Prostate gland (tissue), 2 donors: Measurements from ENCODE around the gene APOA1. TPM values are rescaled to one million over a fixed set of nuclear protein-coding genes. Genes with fewer than 3 reads are reported as not detected.

Experiments
- DNase-seq: peaks from one replicate; pipeline ENCODE4 v3.0.0-alpha.2; 2019; ENCODE audit warnings: low spot score
- H3K27ac ChIP-seq, 2 donors: fragments of 200-600 bp; sonication (generic); 2 replicates each; pipeline ENCODE4 v1.5.1; 2017 to 2019
- H3K27me3 ChIP-seq: fragments of 200-600 bp; sonication (generic); replicated peaks from 2 replicates; pipeline ENCODE4 v1.5.1; 2019; ENCODE audit not compliant: insufficient read depth
- H3K36me3 ChIP-seq, 2 donors: fragments of 200-600 bp; sonication (generic); 1 replicate in 1 of 2; 2 replicates in 1 of 2; pipeline versions ENCODE4 v1.5.1 to v1.8.1; 2017 to 2019
- H3K4me1 ChIP-seq: fragments of 200-600 bp; sonication (generic); replicated peaks from 2 replicates; pipeline ENCODE4 v1.5.1; 2019
- H3K4me3 ChIP-seq, 2 donors: fragments of 200-600 bp; sonication (generic); 2 replicates each; pipeline ENCODE4 v1.5.1; 2017 to 2019
- H3K9me3 ChIP-seq: fragments of 200-600 bp; sonication (generic); 2 replicates; pipeline ENCODE4 v1.5.1; 2017
- POLR2A ChIP-seq: fragments of 450-650 bp; IDR thresholded peaks from one replicate; pipeline ENCODE4 v1.6.1; 2016; ENCODE audit warnings: antibody characterized with exemption, mild to moderate bottlenecking
- POLR2AphosphoS5 ChIP-seq: sonication (generic); formaldehyde crosslinking; IDR thresholded peaks from one replicate; pipeline ENCODE4 v1.6.1; 2017; ENCODE audit warnings: antibody characterized with exemption
- WGBS: methylation state at CpG from one replicate; pipeline ENCODE4 v1.1.5; 2018; 5-methylcytosine and 5-hydroxymethylcytosine counted together
- intact Hi-C: fragments of 100-400 bp; cut with DNase I; formaldehyde crosslinking; loops from one replicate; pipeline ENCODE4 v1.14.2; 2022
- total RNA-seq, 2 donors: library from RNA; depleted of rRNA; stranded (reverse); fragments of >200 nt; gene quantifications; one replicate each; pipeline ENCODE4 v1.1.0, GENCODE V29; 2016
- TF ChIP-seq, protein P1 (sequence below), 4 experiments: fragments of 200-600 bp in 2 of 4; fragments of 450-650 bp in 2 of 4; sonication (generic) in 2 of 4; IDR thresholded peaks; 1 replicate in 3 of 4; 2 replicates in 1 of 4; pipeline ENCODE4 v1.5.1; 2016 to 2019; ENCODE audit warnings: antibody characterized with exemption in 4 of 4, mild to moderate bottlenecking in 2 of 4, moderate library complexity in 2 of 4

APOA1 gene
- total RNA-seq, 2 donors from 2014 or later, result 2,058 TPM; not detected in 1

DNA sequence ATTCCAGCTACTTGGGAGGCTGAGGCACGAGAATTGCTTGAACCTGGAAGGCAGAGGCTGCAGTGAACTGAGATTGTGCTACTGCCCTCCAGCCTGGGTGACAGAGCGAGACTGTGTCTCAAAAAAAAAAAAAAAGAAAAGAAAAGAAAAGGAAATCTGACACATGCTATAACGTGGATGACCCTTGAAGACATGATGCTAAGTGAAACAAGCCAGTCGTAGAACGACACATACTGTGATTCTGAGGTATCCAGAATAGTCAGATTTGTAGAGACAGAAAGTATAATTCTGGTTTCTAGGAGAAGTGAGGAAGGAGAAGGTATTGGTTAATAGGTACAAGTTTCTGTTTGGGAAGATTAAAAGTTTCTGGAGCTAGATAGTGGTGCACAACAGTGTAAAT, 39.1 kb downstream of the APOA1 start:
- no peak overlapping the region for H3K4me3 ChIP-seq
- no peaks in the 10 kb centered on the region for H3K9me3 ChIP-seq
- H3K36me3 ChIP-seq, result no peaks in the 10 kb centered on the region
- H3K27me3 ChIP-seq, result no peaks in the 10 kb centered on the region
- DNase-seq, result no peak
- TF ChIP-seq POLR2AphosphoS5 (no peak), POLR2A (no peak)
- TF ChIP-seq, protein P1, sequence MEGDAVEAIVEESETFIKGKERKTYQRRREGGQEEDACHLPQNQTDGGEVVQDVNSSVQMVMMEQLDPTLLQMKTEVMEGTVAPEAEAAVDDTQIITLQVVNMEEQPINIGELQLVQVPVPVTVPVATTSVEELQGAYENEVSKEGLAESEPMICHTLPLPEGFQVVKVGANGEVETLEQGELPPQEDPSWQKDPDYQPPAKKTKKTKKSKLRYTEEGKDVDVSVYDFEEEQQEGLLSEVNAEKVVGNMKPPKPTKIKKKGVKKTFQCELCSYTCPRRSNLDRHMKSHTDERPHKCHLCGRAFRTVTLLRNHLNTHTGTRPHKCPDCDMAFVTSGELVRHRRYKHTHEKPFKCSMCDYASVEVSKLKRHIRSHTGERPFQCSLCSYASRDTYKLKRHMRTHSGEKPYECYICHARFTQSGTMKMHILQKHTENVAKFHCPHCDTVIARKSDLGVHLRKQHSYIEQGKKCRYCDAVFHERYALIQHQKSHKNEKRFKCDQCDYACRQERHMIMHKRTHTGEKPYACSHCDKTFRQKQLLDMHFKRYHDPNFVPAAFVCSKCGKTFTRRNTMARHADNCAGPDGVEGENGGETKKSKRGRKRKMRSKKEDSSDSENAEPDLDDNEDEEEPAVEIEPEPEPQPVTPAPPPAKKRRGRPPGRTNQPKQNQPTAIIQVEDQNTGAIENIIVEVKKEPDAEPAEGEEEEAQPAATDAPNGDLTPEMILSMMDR (IDR thresholded peaks at IDR 0.05), result no peak
- no peak overlapping the region for H3K27ac ChIP-seq
- WGBS, result 91% methylated on average over 5 of the region's 5 CpGs
- intact Hi-C loops, result loop anchor here (10.0 kb wide), 1 partner anchor 76 kb away; no protein-coding TSS in a partner anchor
- H3K4me1 ChIP-seq, result no peaks in the 10 kb centered on the region

DNA sequence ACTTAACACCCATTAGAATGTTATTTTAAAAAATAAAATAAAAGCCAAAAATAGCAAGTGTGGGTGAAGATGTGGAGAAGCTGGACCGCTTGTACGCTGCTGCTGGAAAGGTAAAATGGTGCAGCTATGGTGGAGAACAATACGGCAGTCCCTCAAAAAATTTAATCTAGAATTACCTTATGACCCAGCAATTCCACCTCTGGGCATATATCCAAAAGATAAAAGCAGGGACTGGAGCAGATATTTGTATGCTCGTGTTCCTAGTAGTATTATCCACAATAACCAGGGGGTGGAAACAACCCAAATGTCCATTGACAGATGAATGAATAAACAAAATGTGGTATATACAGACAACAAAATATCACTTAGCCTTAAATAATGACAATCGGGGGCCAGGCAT, 39.6 kb downstream of the APOA1 start:
- Histone ChIP-seq H3K4me1 (no peaks in the 10 kb centered on the region), H3K4me3 (no peak overlapping the region), H3K36me3 (no peaks in the 10 kb centered on the region), H3K27me3 (no peaks in the 10 kb centered on the region), H3K27ac (no peak overlapping the region), H3K9me3 (no peaks in the 10 kb centered on the region)
- DNase-seq, result no peak
- 82% methylated on average over 5 of the region's 5 CpGs for WGBS
- intact Hi-C loops, result loop anchor here (10.0 kb wide), 1 partner anchor 77 kb away; no protein-coding TSS in a partner anchor
- TF ChIP-seq POLR2AphosphoS5, result no peak
- TF ChIP-seq, protein P1 (IDR thresholded peaks at IDR 0.05), result no peak
- TF ChIP-seq POLR2A, result no peak

DNA sequence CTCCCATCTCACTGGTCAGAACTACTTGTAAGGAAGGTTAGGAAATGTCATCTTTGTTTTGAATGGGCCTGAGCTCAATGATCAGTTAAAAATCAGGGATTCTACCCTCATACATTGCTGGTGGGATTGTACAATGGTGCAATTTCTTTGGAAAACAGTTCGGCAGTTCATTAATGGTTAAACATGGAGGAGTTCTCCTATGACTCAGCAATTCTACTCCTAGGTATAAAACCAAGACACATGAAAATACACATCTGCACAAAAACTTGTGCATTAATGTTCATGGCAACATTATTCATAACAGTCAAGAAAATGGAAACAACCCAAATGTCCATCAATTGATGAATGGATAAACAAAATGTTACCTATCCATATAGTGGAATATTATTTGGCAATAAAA, 40.9 kb downstream of the APOA1 start:
- Histone ChIP-seq H3K4me3 (no peak overlapping the region), H3K36me3 (no peaks in the 10 kb centered on the region), H3K4me1 (no peaks in the 10 kb centered on the region), H3K27ac (no peak overlapping the region), H3K9me3 (no peaks in the 10 kb centered on the region), H3K27me3 (no peaks in the 10 kb centered on the region)
- intact Hi-C loops, result loop anchor here (10.0 kb wide), 1 partner anchor 78 kb away; no protein-coding TSS in a partner anchor
- TF ChIP-seq, protein P1 (IDR thresholded peaks at IDR 0.05), result no peak
- no peak for TF ChIP-seq POLR2AphosphoS5
- TF ChIP-seq POLR2A, result no peak
- whole genome bisulfite sequencing, result 82% methylated on average over 1 of the region's 1 CpG
- no peak for DNase-seq

DNA sequence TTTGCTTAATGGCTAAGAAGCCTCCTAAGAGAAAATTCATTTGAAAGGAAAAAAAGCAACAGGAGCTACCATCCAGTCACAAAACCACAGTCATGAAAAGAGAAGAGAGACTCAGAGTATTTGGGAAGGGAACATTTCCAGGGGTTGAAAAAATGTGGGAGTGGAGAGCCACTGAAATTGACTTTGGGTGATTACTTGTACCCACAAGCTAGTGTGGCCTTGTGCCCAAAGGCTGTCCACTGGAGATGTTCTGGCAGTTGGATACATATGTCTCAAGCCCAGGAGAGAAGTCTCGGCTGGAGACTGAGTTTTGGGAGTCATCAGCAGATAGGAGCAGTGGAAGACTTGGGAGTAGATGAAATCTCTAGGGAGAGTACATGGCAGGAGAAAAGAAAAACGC, 42.6 kb downstream of the APOA1 start:
- TF ChIP-seq, protein P1 (IDR thresholded peaks at IDR 0.05), result no peak
- TF ChIP-seq POLR2A (no peak), POLR2AphosphoS5 (no peak)
- 85% methylated on average over 2 of the region's 2 CpGs for WGBS

GRCh38 chr11:116793772-116794097, 43.7 kb downstream of the APOA1 start:
- no peak for DNase-seq
- TF ChIP-seq POLR2AphosphoS5 (no peak), POLR2A (no peak)
- TF ChIP-seq, protein P1 (IDR thresholded peaks at IDR 0.05), result no peak
- Histone ChIP-seq H3K36me3 (no peaks in the 10 kb centered on the region), H3K27ac (no peak overlapping the region), H3K27me3 (no peaks in the 10 kb centered on the region), H3K4me1 (no peaks in the 10 kb centered on the region), H3K4me3 (no peak overlapping the region), H3K9me3 (no peaks in the 10 kb centered on the region)
- intact Hi-C loops, result loop anchor here (2.0 to 10.0 kb wide), 2 partner anchors 43 to 81 kb away; partner anchors contain the start of gene APOA1
- WGBS, result 100% methylated on average over 1 of the region's 1 CpG

More for the DNA sequence above, 42.6 kb downstream of the APOA1 start:
- Histone ChIP-seq H3K9me3 (no peaks in the 10 kb centered on the region), H3K4me3 (no peak overlapping the region), H3K4me1 (no peaks in the 10 kb centered on the region), H3K36me3 (no peaks in the 10 kb centered on the region), H3K27me3 (no peaks in the 10 kb centered on the region), H3K27ac (no peak overlapping the region)
- DNase-seq, result no peak
- intact Hi-C loops, result loop anchor here (10.0 kb wide), 1 partner anchor 80 kb away; no protein-coding TSS in a partner anchor
